Measurements from ENCODE around the gene ODR4.

- TF ChIP-seq POLR2A (IDR thresholded peaks at IDR 0.05): no peak
- no peak for TF ChIP-seq CTCF (IDR thresholded peaks at IDR 0.05)
Measured at GRCh38 chr1:186326009-186326408, 49.6 kb upstream of the ODR4 start.

All from Peyer's patch (tissue), 4 donors.